ENCODE measurements around the gene ERGIC1. TPM values are rescaled to one million over a fixed set of nuclear protein-coding genes. Genes with fewer than 3 reads are reported as not detected.

The ERGIC1 gene
- total and polyA plus RNA-seq, 2 experiments from 2014 or later: 25.2 to 92.2 TPM

GRCh38 chr5:172868436-172868923, 34.4 kb downstream of the ERGIC1 start:
- Mint-ChIP-seq H3K36me3 (ENCODE audit: low read depth) (peaks cover 3% of the 10 kb centered on the region; the same call in 2 of the 3 replicates), H3K4me1 (peaks cover 10% of the 10 kb centered on the region), H3K27me3 (ENCODE audit: insufficient read depth, low read depth, poor library complexity) (peaks cover 11% of the 10 kb centered on the region), H3K4me3 (no peak overlapping the region), H3K9me3 (no peaks in the 10 kb centered on the region), H3K27ac (peak overlapping the region; percentile 38)
- Histone ChIP-seq H3K79me2 (replicated peaks; ENCODE audit: insufficient read depth) (peaks cover 75% of the 10 kb centered on the region), H3K4me1 (ENCODE audit: insufficient read depth) (peaks cover 86% of the 10 kb centered on the region), H3K36me3 (ENCODE audit: insufficient read depth) (no peaks in the 10 kb centered on the region; the same call in 1 of the 2 replicates), H3K4me3 (no peak overlapping the region), H2AFZ (no peak overlapping the region), H3F3A (replicated peaks; ENCODE audit: low read depth) (peaks cover 11% of the 10 kb centered on the region; the same call in 1 of the 2 replicates), H4K20me1 (replicated peaks; ENCODE audit: insufficient read depth) (peaks cover 46% of the 10 kb centered on the region), H3K4me2 (peak overlapping the region; percentile 51; the same call in 1 of the 2 replicates), H3K27ac (ENCODE audit: low read depth) (peak overlapping the region; percentile 28; the same call in 1 of the 2 replicates), H3K27me3 (ENCODE audit: insufficient read depth) (no peaks in the 10 kb centered on the region), H3K9me2 (ENCODE audit: insufficient read depth) (no peaks in the 10 kb centered on the region)
- ATAC-seq: no peak
- no peak for DNase-seq (ENCODE audit: low spot score)
- TF ChIP-seq CREB1 (CRISPR knock-in tag; IDR thresholded peaks at IDR 0.05; ENCODE audit: low read depth): no peak
- TF ChIP-seq STAT1 (IDR thresholded peaks at IDR 0.05; ENCODE audit: unreplicated experiment): no peak
- no peak for TF ChIP-seq EZH2 (IDR thresholded peaks at IDR 0.05; ENCODE audit: low read depth, unreplicated experiment)
- no peak for TF ChIP-seq NANOG (IDR thresholded peaks at IDR 0.05; ENCODE audit: borderline replicate concordance)
- no peak for TF ChIP-seq ZNF114 (CRISPR knock-in tag; IDR thresholded peaks at IDR 0.05)
- TF ChIP-seq JUNB (IDR thresholded peaks at IDR 0.05; ENCODE audit: unreplicated experiment): no peak
- no peak for TF ChIP-seq ZNF462 (CRISPR knock-in tag; IDR thresholded peaks at IDR 0.05)
- no peak for TF ChIP-seq ZNF331 (CRISPR knock-in tag; IDR thresholded peaks at IDR 0.05; ENCODE audit: low read depth)
- TF ChIP-seq ETS1 (IDR thresholded peaks at IDR 0.05): no peak
- TF ChIP-seq EZH2phosphoT487 (IDR thresholded peaks at IDR 0.05; ENCODE audit: unreplicated experiment): no peak
- TF ChIP-seq CTCF (conservative IDR thresholded peaks at IDR 0.05; ENCODE audit: low read depth in 2 of 2): no peak
- no peak for TF ChIP-seq POLR2AphosphoS5 (IDR thresholded peaks at IDR 0.05; ENCODE audit: low read depth)
- no peak for TF ChIP-seq REST (IDR thresholded peaks at IDR 0.05; ENCODE audit: unreplicated experiment)
